Kasumi-1 (cell line): ENCODE measurements around the gene MTCL1.
"Not testable (repeated sequence)": the region's sequence is repeated elsewhere in the genome, so short reads cannot be mapped to it uniquely, and the experiment has no call there.

Experiments used
- DNase-seq, 2 experiments: peaks; one replicate each; lab custom pipeline; 2025; lab: John Stamatoyannopoulos, UW

The MTCL1 gene

DNA sequence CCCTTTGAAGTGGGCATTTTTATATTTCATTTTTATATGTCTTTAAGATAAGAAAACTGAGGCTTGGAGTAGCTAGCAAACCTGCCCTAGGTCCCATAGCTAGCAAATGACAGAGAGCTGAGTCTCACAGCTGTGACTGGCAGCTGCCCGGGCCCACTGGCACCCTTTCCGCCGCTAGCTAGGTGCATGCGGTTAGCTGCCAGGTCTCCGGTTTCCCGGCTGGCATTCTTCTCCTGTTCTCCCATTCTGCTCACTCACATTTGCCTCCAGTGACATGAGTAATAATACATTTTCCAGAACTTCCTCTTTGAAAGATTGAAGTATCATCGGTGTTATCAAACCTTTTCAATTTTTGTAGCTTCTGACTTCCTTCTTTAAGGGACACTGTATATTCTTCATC lies 38.7 kb downstream of the MTCL1 start:
- no peak for DNase-seq

DNA sequence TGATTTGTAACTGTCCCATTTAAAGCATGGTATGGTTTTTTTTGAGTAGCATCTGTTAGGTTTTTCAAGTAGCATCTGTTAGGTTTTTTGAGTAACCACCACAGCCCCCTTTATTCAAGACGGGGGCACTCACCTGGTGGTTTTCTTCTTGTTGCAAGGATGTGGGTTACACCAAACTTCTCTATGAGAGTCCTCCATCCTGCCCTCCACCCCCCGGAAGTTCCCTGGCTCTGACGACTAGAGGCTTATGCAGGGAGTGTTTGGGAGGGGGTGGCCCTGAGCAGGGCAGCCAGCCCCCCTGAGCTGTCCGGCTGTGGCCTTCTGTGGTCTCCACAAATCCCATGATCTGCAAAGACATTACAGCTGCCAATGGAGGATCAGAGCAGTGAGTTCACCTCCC lies 39.3 kb downstream of the MTCL1 start:
- DNase-seq: no peak

DNA sequence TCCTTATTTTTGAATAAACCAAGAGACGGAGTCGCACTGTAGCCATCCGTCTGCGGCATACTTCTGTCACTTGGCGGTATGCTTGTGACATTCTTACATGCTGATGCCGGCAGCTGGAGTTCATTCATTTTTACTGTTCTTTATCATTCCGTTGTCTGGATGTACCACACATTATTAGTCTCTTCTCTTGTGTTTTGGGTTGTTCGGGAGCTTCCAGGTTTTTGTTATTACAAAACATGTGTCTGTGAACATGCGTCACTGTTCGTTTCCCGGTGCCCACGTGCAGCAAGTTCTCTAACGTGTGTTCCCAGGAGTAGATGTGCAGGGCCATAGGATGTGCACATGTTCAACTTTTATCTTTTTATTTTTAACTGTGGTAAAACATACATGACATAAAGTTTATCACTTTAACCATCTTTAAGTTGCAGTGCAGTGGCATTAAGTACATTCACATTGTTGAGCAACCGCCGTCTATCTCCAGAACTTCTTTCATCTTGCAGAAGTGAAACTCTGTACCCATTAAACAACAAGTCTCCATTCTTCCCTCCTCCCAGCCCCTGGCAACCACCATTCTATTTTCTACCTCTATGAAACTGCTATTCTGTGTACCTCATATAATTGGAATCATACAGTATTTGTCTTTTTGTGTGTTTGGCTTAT lies 40.1 kb downstream of the MTCL1 start:
- no peak for DNase-seq

DNA sequence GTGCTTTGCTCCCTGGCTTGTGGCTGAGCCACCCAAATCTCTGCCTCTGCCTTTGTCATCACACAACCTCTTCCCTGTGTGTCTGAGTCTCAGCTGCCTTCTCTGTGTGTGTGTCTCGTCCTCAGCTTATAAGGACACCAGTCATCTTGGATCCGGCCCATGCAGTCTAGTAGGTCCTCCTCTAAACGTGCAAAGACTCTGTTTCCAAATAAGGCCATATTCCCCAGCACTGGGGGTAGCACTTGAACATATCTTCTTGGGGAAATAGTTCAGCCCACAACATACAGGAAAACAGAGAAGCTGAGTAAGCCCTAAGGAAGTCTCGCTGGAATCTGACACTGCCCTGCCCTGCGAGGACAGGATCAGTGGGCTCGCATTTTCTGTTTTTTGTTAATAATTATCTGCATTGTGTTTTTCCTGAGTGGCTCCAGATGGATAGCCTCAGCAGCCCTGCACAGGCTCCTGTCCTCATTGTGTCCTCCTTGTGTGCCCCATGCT lies 42.1 kb downstream of the MTCL1 start:
- DNase-seq: no peak

- no peak for DNase-seq
Measured at GRCh38 chr18:8749492-8749891, 44.1 kb downstream of the MTCL1 start.

DNA sequence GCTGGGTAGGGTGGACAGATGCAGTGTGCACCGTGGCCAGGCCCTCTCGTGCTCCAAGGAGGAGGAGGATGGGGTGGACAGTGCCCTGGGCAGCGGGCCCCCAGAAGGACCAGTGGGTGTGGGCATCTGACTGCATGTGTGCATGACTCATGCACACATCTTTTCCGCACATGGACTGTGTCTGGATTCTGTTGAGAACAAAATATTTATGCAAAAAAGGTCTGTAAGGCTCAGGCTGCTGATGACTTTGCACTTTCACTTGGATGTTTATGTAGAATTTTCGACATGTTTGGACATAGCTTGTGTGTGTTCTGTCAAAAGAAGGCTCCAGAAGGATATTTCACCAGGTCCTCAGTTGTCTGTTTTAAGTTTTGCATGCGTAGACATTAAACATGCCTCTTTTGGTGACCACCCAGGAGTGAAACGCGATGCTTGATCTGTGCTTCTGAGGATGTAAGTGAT lies 45.6 kb downstream of the MTCL1 start:
- DNase-seq: no peak

GRCh38 chr18:8751692-8752091 lies 46.3 kb downstream of the MTCL1 start:
- DNase-seq: no peak

DNA sequence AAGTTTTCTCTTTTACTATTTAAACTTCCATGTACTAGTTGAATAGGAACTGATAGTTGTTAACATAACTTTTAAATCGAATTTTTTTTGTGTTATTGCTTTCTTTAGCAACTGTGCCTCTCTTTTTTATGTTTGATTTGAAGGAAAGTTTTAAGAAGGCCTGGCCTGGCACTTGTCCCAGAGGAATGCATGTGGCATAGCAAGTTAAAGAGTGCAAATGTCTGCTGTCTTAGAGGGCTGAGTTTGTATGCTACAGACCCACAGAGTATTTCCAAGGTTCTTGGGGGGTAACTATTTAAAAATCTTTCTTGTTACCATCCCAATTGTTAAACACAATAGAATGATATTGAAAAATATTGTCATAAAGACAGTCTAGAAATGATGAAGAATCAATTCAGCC lies 47.0 kb downstream of the MTCL1 start:
- DNase-seq: no peak

- DNase-seq: no peak
Measured at GRCh38 chr18:8754995-8755960, 49.9 kb downstream of the MTCL1 start.

DNA sequence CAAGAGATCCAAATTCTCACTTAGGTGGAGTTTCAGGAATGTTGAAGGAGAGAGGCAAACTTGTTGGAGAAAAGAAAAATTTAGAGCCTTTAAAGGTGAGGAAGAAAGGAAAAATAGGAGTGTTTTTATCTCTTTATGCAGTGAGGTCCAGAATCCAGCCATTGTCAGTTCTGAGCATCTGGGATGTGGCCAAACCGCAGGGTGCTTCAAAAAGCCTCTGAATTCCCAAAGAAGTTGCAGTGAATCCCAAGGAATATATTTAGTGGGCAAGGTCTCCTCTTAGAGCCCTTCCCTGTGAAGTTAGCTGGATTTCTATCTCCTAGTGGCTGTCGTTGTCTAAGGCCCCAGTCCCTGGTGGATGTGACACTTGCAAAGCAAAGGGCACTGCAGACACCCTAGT lies 51.2 kb downstream of the MTCL1 start:
- no peak for DNase-seq

- DNase-seq: no peak
Measured at GRCh38 chr18:8757396-8757997, 52.1 kb downstream of the MTCL1 start.

- DNase-seq: no peak
Measured at GRCh38 chr18:8758466-8758865, 53.1 kb downstream of the MTCL1 start.

- DNase-seq: no peak
Measured at GRCh38 chr18:8760984-8761383, 55.6 kb downstream of the MTCL1 start.

DNA sequence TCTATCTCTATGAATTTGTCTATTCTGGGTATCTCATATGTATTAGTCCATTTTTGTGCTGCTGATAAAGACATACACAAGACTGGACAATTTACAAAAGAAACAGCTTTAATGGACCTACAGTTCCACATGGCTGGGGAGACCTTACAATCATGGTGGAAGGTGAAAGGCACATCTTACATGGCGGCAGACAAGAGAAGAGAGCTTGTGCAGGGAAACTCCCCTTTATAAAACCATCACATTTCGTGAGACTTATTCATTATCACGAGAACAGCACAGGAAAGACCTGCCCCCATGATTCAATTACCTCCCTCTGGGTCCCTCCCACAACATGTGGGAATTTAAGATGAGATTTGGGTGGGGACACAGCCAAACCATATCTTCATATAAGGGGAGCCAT lies 56.2 kb downstream of the MTCL1 start:
- not testable (repeated sequence) for DNase-seq

GRCh38 chr18:8762968-8763367 lies 57.6 kb downstream of the MTCL1 start:
- DNase-seq: no peak

GRCh38 chr18:8763611-8764010 lies 58.3 kb downstream of the MTCL1 start:
- no peak for DNase-seq

GRCh38 chr18:8765783-8766463 lies 60.6 kb downstream of the MTCL1 start:
- DNase-seq: no peak

GRCh38 chr18:8766559-8767293 lies 61.4 kb downstream of the MTCL1 start:
- no peak for DNase-seq

DNA sequence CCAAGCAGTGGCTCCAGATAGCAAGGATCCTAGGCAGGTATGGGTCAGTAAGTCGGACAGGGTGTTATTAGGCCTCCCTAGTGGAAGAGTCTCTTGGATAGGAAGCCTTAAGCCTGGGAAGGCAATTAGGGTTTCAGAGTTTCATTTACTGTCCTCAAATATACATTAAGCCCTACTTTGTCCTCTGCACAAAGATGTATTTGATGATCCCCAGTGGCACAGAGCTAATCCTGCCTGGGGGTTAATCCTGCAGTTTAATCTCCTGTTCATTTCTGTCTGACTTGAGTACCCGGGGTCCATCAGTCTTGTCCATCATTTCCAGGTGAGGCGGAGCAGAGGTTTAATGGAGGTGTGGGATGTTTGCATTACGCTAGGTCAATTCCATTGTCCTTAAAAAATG lies 62.0 kb downstream of the MTCL1 start:
- DNase-seq: no peak

DNA sequence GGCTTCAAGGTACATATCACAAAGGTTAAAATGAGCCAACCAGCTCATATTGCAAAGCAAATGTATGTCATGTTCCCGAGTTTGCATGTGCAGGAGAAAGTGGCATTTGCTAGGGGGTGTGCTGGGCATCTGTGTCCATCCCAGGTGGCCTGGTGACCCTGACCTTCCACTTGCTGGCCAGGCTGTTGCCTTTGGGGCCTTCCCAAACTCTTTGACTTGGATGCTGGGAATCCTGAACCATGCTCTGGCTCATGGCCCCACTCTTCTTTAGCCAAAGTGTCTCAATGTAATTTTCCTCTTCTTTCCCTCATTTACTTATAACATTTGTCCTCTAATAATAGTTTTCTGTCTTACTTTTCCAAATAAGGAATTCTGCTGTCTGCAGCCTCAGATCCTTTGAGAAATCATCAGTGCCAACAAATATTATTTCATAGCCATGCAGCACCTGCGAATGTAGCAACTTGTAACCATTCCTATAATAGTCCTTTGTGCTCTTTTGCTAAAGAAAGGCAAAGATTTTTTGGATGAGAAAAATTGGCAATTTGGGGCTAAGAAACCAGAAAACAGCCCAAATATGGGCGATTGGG lies 64.2 kb downstream of the MTCL1 start:
- DNase-seq: no peak

DNA sequence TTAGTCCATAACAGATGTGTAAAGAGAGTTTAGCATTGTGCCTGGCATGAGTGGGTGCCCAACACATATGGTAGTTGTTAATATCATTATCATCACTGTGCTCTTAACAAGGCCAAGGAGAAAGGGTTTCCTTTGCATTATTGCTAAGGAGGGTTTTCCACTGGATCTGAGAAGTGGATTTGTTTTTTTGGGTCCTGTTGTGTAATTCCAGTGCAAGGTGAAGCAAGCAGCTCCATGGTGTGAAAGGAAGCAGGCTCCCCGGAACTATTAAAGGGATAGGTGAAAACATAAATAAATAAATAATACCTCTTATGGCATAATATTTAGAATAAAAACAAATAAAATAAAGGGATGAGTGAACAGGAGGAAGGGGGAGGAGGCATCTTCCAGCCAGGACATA lies 65.3 kb downstream of the MTCL1 start:
- DNase-seq: no peak
